WTC11 (cell line): ENCODE results near the gene ERCC8.

ENCODE experiments used
- ATF1 ChIP-seq: sonication (generic); formaldehyde crosslinking; IDR thresholded peaks from 2 replicates; pipeline ENCODE4 v1.8.1; 2023; ENCODE audit warnings: mild to moderate bottlenecking, moderate library complexity, missing genetic modification reagents
- CTCF ChIP-seq: fragments of 200-600 bp; IDR thresholded peaks from 2 replicates; pipeline ENCODE4 v1.8.0; 2022; ENCODE audit warnings: antibody characterized with exemption
- E2F1 ChIP-seq: sonication (generic); formaldehyde crosslinking; IDR thresholded peaks from 2 replicates; pipeline ENCODE4 v1.8.0; 2022; ENCODE audit warnings: mild to moderate bottlenecking, missing genetic modification reagents
- ELF4 ChIP-seq: sonication (generic); formaldehyde crosslinking; IDR thresholded peaks from 2 replicates; pipeline ENCODE4 v1.8.1; 2022; ENCODE audit warnings: low read depth, mild to moderate bottlenecking, moderate library complexity, missing genetic modification reagents
- GABPB1 ChIP-seq: sonication (generic); formaldehyde crosslinking; IDR thresholded peaks from 2 replicates; pipeline ENCODE4 v1.8.1; 2023; ENCODE audit warnings: mild to moderate bottlenecking, missing genetic modification reagents
- HMGA2 ChIP-seq: fragments of 250-450 bp; sonication (Bioruptor Pico); IDR thresholded peaks from 2 replicates; pipeline ENCODE4 v1.4.0; 2021; ENCODE audit warnings: mild to moderate bottlenecking, moderate library complexity
- HMGXB4 ChIP-seq: sonication (generic); formaldehyde crosslinking; IDR thresholded peaks from 2 replicates; pipeline ENCODE4 v1.8.1; 2023; ENCODE audit warnings: mild to moderate bottlenecking, moderate library complexity, missing genetic modification reagents
- JAZF1 ChIP-seq: fragments of 250-450 bp; sonication (Bioruptor Pico); IDR thresholded peaks from 2 replicates; pipeline ENCODE4 v1.9.0; 2021; ENCODE audit warnings: moderate library complexity, mild to moderate bottlenecking, inconsistent platforms
- MLX ChIP-seq: sonication (generic); formaldehyde crosslinking; IDR thresholded peaks from 2 replicates; pipeline ENCODE4 v1.8.1; 2023; ENCODE audit warnings: mild to moderate bottlenecking, missing genetic modification reagents, moderate library complexity
- NFE2L1 ChIP-seq: sonication (generic); formaldehyde crosslinking; IDR thresholded peaks from 2 replicates; pipeline ENCODE4 v1.8.1; 2023; ENCODE audit warnings: missing genetic modification reagents
- SP1 ChIP-seq: sonication (generic); formaldehyde crosslinking; conservative IDR thresholded peaks from 2 replicates; pipeline ENCODE4 v1.8.1; 2022; ENCODE audit warnings: missing genetic modification reagents
- TEAD4 ChIP-seq: sonication (generic); formaldehyde crosslinking; IDR thresholded peaks from 2 replicates; pipeline ENCODE4 v1.8.0; 2022; ENCODE audit warnings: mild to moderate bottlenecking, missing genetic modification reagents
- ZBTB43 ChIP-seq: sonication (generic); formaldehyde crosslinking; IDR thresholded peaks from 2 replicates; pipeline ENCODE4 v1.8.1; 2023; ENCODE audit warnings: mild to moderate bottlenecking, missing genetic modification reagents
- ZNF121 ChIP-seq: sonication (generic); formaldehyde crosslinking; IDR thresholded peaks from 2 replicates; pipeline ENCODE4 v1.8.0; 2023; ENCODE audit warnings: missing genetic modification reagents

GRCh38 chr5:60896991-60897390 lies 47.9 kb downstream of the ERCC8 start:
- TF ChIP-seq CTCF (no peak), JAZF1 (no peak), HMGA2 (CRISPR knock-in tag) (no peak), ZBTB43 (CRISPR knock-in tag) (no peak), GABPB1 (CRISPR knock-in tag) (no peak), ZNF121 (CRISPR knock-in tag) (no peak), E2F1 (no peak), SP1 (CRISPR knock-in tag) (no peak), TEAD4 (CRISPR knock-in tag) (no peak), HMGXB4 (CRISPR knock-in tag) (no peak), MLX (CRISPR knock-in tag) (no peak), NFE2L1 (CRISPR knock-in tag) (no peak), ELF4 (no peak), ATF1 (CRISPR knock-in tag) (no peak)
